Mucosa of gallbladder (tissue), 1 donor: ENCODE results near the gene IGFBP3. TPM values are rescaled to one million over a fixed set of nuclear protein-coding genes. Genes with fewer than 3 reads are reported as not detected.

Experiments used
- DNase-seq: peaks from one replicate; pipeline ENCODE4 v3.0.0-alpha.2; 2020; ENCODE audit warnings: low spot score
- total RNA-seq: library from RNA; stranded (reverse); gene quantifications from one replicate; pipeline ENCODE4 v1.2.1, GENCODE V29; 2021
- donor health status: DM: no; HTN: no; CAD: no.

IGFBP3 gene
- total RNA-seq, 1 donor from 2014 or later, result 67.4 TPM

DNA sequence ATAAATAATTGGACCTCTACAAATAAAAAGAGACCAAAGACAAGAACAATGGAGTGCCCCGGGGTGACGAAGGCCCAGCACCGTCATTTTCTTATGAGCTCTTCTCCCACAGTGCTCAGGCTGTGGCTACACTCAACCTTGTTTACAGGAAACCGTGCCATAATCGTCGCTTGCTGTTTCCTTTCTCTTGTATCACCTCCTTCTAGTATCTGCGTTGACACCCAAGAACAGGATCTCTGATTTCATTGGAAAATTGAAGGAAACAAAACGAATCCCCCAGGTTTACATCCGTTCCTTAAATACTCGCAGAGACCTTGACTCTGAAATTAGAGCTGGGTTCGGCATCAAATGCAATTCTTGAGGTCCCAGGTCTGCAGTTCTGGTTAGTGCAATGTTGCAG lies 1.7 kb upstream of the IGFBP3 start:
- no peak for DNase-seq

DNA sequence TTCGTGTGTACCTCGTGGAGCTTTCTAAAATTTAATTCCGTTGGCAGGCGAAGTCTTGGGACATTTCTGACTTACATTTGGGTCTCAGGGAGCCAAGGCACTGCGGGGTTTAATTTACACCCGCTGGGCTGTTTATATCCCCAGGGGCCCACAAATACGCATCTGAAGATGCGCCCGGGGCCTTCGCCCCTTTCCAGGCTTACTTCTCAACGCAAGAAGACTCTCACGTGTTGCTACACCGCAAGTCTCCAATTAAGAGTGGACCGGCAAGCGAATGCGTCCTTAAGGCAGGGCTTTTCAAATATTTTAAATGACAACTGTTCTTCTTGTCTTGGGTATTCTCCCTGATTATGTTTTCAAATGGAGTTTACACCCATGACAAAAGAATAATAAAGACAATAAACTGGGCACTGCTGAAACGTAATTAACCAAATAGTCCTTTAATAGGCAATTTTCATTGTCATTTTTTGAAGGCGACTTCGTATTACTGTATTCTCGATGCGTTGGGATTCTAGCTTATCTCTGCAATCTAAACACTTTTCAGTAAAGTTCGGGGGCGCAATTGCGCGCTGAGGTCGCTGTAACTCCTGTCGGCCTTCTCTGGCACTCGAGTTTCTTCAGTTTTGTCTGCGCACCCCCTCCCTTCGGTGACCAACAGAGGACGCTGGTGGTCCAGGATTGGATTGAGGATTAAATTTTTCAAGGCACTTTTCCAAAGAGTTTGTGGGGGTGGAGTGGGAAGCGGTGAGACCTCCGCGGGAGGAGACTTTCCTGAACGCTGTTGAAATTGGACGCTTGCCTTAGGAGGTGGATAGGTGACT lies 837 bp upstream of the IGFBP3 start:
- DNase-seq, result peak; percentile 68

DNA sequence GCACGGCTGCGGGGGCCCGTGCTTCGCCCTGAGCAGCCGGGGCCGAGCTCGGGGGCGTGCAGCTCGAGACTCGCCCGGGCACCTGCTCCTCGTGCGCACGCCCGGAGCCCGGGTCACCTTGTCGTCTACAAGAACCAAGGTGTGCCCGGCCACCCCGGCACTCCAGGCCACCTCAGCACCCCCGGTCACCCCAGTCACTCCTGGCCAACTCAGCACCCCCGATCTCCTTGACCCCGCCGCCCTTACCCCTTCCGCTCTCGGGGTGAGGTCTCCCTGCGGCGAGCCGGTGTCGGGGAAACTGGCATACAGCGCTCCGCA lies 268 bp upstream of the IGFBP3 start:
- no peak for DNase-seq

DNA sequence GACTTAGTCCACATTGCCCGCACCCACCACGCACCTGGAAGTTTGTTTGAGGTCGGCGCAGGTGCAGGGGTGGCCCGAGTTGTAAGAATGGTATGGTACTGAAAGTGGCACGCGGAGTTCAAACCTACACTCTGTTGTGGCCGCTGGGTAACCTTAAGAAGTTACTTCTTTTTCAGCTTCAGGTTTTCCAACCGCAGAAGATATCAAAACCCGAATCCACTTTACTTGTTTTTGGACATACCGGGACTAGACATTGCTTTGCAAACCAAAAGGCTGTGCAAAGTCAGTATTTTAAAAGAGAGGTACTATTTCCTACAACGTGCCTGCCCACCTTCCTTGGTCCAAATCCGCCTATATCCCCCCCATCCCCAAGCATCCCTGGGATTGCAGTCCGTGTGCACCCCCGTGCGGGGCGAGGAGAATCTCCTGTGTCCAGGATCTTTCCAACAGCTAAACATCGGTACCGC lies 1.0 kb downstream of the IGFBP3 start:
- DNase-seq, result no peak

DNA sequence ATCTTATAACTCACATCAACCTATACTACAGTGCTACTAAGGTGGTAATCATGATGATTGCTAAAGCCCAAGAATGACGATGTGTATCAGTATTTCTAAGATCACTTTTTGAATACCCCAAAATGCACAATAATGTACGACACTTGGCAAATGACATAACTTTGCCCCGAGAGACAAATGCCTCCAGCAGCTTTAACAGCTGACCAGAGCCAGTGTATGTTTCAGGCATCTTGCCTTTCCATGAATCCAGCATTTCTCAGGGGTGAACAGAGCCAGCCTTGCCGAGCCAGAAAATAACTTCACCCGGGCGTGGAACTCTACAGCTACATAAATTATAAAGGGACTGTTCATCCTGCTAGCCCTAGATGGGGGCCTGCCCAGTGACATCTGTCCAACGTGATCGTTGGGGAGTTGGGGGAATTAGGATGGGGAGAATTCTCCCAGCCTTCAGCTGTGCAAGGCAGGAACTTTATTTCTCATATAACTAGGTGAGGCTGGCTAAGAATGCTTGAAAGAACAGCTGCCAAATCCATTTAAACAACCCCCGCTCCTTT lies 1.8 kb downstream of the IGFBP3 start:
- no peak for DNase-seq

DNA sequence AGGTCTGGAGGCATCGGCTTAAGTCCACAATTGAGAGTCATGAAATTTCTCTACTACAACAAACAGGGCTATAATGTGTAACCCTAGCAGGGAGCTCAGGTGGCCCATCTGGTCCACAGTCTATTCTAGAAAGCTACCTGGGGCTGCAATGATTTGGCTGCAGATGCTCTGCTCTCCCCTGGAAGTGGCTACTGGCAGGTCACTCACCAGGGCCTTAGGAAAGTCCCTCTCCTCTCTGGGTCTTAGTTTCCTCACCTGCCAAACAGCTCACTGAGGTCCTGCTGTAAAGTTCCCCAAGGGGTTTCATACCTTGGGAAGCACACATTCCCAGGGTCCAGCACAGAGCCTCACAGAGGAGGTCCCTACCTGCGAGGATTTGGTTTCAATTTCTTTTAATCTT lies 2.5 kb downstream of the IGFBP3 start:
- DNase-seq, result no peak

DNA sequence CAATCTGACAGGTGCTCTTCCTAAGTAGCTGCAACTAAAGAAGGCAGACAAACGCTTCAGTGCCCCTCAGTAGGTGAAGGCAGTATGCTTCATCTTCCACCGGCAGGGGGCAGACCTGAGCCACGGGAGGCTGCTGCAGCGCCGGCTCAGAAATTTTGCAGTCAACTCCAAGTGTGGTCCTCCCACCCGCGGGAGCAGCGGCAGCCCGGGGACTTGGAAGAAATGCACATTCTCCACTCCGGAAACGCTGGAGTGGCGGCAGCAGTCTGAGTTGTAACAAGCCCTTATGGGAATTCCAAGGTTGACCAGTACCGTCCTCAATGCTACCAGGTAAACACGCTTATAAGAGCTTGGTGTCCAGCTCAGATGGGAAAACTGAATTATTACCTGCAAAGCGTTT lies 3.4 kb downstream of the IGFBP3 start:
- DNase-seq, result peak; percentile 76

DNA sequence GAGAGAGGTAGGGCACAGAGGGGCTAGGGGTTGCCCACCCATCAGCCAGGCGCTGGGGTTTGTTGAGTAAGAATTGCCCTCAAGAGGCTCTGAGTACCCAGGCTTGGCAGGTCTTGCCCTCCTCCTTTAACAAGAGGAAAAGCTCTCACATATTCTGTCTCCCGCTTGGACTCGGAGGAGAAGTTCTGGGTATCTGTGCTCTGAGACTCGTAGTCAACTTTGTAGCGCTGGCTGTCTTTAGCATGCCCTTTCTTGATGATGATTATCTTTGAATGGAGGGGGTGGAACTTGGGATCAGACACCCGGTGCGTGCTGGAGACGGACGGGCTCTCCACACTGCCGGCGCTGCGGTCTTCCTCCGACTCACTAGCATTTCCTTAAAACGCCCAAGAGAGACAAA lies 4.0 kb downstream of the IGFBP3 start:
- DNase-seq, result no peak

DNA sequence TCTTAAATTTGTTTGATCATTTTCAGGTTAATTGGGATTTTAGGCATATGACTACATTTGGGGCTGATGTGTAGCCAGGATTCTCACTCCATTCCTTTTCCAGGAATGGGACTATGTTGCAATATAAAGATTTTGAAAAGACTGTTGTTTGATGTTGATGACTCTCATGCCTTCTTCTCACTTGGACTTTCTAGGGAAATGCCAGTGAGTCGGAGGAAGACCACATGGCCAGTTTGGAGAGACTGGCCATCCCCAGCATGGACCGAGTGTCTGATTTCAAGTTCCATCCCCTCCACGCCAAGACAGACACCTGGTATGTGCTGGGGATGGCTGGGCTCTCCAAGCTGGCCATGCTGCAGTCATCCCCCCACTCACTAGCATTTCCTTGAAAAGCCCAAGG lies 5.5 kb downstream of the IGFBP3 start:
- no peak for DNase-seq

DNA sequence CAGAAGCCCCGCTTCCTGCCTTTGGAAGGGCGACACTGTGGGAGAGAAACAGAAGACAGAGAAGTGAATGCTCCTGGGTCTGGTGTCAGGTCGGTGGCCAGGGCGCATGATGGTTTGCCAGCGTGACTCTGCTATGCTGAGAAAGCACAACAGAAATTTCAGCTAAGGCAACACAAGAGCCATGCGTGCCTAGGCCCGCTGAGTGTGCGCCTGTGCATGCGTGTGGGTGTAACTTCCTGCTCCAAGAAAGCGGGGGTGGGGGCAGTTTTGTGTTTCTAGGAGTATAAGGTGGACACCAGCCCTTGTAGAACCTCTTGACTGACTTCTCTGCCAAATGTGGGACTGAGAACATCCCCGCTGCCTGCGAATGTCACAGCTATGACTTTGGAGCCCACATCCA lies 6.2 kb downstream of the IGFBP3 start:
- DNase-seq, result no peak

DNA sequence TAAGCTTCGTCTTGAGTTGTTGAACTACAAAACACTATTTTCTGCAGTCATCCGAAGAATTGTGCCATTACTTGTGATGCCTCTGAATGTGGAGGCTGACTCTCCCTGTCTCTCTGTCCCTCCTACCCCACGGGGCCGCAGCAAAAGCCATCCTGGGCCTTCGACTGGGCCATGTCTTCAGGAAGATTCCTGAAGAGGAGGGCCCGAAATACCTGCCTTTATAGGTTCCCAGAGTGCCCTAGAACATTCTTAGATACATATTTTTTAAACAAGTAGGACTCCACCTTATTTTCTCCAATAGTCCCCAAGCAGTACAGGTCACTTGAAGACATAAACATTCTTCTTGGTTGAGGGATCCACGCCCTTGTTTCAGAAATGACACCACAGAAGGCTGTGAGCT lies 8.1 kb downstream of the IGFBP3 start:
- no peak for DNase-seq

DNA sequence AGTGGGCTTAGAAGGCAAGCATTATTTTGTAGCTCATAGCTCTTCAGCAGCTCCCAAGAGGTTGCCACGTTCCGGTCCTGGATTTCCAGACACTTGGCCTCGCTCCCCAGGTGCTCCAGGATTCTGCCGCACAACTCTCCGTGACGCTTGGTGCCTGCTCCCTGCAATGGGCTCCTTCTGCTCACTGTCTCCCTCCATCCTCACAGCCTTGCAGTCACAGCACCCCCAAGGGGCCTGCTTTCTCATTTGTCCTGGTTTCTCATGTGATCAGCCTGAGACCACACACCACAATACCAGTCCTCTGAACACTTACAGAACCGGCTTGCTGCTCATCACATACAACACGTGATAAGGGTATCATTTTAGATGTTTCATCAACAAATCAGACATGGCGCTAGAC lies 9.8 kb downstream of the IGFBP3 start:
- DNase-seq, result no peak

DNA sequence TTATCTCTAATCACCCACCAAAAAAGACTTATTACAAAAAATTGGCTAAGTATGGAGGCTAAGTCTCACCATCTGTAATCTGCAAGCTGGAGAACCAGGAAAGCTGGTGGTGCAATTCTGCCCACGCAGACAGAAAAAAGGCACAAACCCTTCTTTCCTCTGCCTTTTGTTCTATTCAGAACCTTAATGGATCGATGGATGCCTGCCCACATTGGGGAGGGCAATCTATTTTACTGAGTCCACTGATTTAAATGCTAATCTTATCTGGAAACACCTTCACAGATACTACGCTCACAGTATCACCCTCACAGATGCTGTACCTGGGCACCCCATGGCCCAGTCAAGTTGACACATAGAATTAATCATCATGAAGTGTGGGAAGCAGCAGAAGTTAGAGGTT lies 10.2 kb downstream of the IGFBP3 start:
- no peak for DNase-seq

DNA sequence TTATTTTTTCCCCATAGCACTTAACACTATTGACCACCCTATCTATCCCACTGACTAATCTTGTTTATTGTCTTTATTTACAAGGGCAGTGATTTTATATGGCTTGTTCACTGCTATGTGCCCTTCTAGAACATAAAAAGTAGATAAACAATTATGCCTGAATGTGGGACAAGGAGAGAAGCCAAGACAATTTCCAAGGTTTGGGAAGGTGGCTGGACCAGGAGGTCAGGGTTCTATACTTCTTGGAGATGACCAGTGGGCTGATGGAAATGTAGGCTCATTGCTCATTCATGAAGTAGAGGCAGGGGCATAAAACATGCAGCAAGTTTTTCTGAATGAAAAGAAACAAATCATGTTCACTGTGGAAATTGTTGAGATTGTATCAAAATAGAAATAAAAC lies 11.5 kb downstream of the IGFBP3 start:
- no peak for DNase-seq

DNA sequence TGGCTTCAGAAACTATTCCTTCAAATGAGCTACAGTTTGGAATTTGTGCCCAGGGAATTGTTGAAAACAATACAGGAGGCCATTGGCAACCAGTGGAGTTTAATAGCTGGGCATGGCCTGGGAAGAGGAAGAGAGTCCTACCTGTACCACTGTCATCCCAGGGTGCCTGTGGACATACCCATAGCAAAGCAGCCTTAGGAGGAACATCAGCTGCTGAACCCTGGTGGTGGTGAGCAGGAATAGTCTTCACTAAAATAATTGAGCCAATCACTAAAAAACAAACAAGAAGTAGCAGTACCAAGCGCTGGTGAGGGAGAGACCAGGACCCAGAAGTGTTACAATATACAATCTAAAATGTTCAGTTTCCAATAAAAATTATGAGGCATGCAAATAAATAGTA lies 18.3 kb downstream of the IGFBP3 start:
- no peak for DNase-seq

DNA sequence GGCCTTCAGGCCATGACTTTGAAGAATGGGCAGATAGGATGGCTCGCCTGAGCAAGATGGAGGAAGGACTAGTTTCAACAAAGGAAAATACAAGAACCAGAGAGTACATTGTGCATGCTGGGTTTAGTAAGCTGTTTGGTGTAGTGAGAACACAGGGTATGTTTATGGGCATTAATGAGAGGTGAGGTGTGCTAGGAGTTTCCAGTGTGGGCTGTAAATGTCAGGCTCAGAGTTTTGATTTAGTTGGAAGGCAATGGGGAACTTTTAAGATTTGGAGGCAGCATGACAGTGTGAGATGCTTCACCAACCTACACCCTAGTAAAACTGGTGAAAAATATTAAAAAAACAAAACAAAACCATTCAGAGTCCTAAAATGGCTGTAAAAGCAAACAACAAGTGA lies 19.5 kb downstream of the IGFBP3 start:
- no peak for DNase-seq

DNA sequence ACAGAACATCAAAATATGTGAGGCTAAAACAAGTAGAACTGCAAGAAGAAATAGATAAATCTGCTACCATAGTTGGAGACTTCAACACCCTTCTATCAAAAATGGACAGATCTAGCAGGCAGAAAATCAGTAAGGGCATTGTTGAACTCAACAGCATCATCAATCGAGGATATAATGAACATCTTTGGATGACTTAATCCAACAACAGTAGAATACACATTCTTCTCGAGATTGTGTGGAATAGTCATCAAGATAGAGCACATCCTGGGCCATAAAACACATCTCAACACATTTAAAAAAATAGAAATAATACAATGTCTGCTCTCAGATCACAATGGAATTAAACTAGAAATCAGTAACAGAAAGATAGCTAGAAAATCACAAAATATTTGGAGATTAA lies 22.9 kb downstream of the IGFBP3 start:
- no peak for DNase-seq

DNA sequence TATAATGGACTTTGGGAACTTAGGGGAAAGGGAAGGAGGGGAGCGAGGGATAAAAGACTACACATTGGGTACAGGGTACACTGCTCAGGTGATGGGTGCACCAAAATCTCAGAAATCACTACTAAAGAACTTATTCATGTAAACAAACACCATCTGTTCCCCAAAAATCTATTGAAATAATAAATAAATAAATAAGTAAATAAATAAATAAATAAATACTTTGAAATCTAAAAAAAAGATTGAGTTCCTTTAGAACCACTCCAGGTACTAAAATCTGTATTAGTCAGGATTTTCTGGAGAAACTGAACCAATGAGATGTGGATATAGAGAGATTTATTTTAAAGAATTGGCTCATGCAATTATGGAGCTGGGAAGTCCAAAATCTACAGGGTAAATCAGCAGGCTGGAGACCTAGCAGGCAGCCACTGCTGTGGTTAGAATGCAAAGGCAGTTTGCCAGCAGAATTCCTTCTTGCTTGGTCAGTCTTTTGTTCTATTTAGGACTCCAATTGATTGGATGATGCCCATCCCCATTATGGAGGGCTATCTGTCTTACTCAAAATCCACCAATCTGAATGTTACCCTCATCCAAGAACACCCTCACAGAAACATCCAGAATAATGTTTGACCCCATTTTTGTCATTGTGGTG lies 23.9 kb downstream of the IGFBP3 start:
- no peak for DNase-seq

DNA sequence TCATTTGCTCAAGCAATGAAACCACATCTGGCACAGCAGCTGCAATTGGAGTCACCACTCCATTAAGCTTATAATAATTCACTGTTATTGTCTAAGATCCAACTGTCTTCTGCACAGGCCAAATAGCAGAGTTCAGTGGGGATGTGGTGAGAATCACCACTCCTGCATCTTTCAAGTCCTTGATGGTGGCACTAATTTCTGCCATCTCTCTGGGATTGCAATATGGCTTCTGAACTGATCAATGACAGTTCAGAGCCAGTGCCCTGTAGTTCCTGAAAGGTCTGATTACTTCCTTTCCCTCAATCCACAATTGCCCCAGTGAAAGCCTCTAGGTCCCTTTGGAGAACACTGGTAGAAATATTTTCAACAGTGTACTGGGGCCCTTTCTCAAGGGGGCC lies 26.4 kb downstream of the IGFBP3 start:
- no peak for DNase-seq

DNA sequence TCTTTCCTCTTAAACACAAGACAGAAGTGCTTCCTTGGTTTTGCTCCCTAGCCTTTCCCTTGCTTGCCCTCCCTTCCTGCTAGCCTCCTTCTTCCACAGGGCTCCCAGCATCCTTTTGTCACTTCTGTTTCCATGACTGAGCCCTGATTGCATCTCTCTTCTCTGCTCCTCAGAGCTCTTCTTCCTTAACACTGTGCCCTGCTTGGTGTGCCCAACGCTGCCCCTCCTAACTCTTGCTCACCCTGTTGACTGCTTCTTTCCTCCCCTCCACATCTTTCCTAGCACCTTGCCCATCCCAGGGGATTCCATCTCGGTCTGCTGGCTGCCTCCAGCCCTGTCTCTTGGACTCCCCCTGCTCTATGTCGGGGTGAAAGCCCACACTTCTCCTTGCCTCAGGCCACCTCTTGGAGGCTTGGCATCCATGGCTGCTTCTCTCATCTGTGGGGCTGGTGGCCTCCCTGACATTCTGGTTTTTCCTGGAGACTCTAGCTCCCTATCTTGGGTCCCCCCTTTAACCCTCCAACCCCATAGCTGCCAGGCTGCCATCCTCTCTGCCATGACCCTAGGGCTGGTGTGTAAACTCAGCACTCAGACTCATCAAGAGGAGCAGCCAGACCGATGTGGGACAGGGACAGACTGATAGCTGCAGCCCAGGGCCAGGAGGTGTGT lies 26.9 kb downstream of the IGFBP3 start:
- no peak for DNase-seq

DNA sequence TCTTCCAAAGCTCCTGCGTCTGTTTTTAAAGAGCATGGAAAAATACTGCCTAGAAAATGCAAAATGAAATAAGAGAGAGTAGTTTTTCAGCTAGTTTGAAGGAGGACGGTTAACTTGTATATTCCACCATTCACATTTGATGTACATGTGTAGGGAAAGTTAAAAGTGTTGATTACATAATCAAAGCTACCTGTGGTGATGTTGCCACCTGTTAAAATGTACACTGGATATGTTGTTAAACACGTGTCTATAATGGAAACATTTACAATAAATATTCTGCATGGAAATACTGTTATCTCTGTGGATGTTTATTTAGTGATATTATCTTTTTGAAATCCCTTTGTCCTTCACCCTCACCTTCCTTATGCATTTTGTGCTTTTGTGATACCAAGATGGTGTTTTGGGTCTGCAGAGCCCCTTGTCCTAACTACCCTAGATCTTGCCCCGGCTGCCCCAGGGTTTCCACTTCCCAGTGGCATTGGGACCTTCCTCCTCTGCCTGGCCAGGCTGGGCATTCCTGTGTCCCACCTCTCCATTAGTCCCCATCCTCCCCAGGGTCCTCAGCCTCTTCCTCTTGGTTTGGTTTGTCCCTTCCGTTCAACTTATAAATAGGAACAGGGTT lies 27.6 kb downstream of the IGFBP3 start:
- DNase-seq, result no peak

DNA sequence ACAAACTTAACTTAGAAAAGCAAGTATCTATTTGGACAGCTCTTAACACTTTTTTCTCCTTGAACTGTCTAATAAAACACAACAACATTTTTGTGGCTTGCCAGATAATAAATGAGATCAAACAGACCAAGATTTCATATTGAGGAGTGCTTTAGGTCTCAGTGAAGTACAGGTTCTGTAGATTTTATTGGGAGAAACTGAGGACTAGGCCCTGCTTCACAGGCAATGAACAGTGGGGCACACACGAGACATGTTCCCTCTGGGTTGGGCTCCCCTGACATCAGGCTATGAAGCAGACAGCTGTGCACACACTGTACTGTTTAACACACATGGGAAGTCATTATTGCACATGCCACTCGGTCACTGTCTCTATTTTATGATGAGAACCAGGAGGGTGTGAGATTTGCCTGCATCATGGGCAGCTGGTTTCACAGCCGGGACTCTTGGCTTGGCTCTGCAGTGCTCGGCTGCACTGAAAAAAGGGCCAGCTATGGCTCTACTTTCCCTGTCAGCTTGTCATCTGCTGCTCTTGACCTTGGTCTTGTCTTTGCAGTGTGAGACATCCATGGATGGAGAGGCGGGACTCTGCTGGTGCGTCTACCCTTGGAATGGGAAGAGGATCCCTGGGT lies 28.6 kb downstream of the IGFBP3 start:
- DNase-seq, result no peak
